T-cell (primary cell): ENCODE measurements around the gene FBXW7. TPM values are rescaled to one million over a fixed set of nuclear protein-coding genes. Genes with fewer than 3 reads are reported as not detected.

Experiments used
- ATAC-seq, 4 experiments: fragments of 200-7000 bp in 3 of 4; fragments of 150-1000 bp in 1 of 4; cut with Tn5 transposase; replicated peaks in 1 of 4; 1 replicate in 3 of 4; 2 replicates in 1 of 4; pipeline ENCODE4 v1.10.0; 2021; ENCODE audit warnings: moderate library complexity in 3 of 4, mild to moderate bottlenecking in 2 of 4, moderate number of reproducible peaks in 1 of 4
- CTCF ChIA-PET, 2 donors: fragments of 300-600 bp; sonication (Branson Sonifier 250); formaldehyde crosslinking; loops; one replicate each; lab custom pipeline; 2022; ENCODE audit warnings: antibody characterized with exemption in 2 of 2; lab: Charles Lee
- POLR2A ChIA-PET, 2 donors: fragments of 300-600 bp; sonication (Branson Sonifier 250); formaldehyde crosslinking; loops; one replicate each; lab custom pipeline; 2022; ENCODE audit warnings: antibody characterized with exemption in 2 of 2; lab: Charles Lee
- DNase-seq, 35 experiments: peaks; one replicate each; pipeline versions ENCODE4 v3.0.0 to v3.0.0-alpha.2; 2013 to 2023
- H3K27ac ChIP-seq: one replicate; pipeline ENCODE4 v1.5.1; 2013; ENCODE audit warnings: low read length
- H3K27me3 ChIP-seq, 2 experiments: replicated peaks in 1 of 2; 1 replicate in 1 of 2; 2 replicates in 1 of 2; pipeline versions ENCODE4 v1.6.1 to v1.7.0; 2013; ENCODE audit warnings: low read length in 1 of 2, mixed read lengths in 1 of 2; ENCODE audit not compliant: control insufficient read depth in 2 of 2, insufficient read depth in 2 of 2; ENCODE audit errors: extremely low read depth in 1 of 2
- H3K36me3 ChIP-seq, 2 donors: 1 replicate in 1 of 2; 2 replicates in 1 of 2; pipeline versions ENCODE4 v1.6.1 to v1.7.0; 2013; ENCODE audit warnings: low read length in 1 of 2; ENCODE audit not compliant: control insufficient read depth in 2 of 2, insufficient read depth in 1 of 2; ENCODE audit errors: extremely low read depth in 1 of 2
- H3K4me1 ChIP-seq, 2 experiments: 1 replicate in 1 of 2; 2 replicates in 1 of 2; pipeline versions ENCODE4 v1.6.1 to v1.7.0; 2013; ENCODE audit warnings: low read length in 2 of 2, mixed read lengths in 1 of 2; ENCODE audit not compliant: insufficient read depth in 2 of 2, control insufficient read depth in 1 of 2; ENCODE audit errors: extremely low read depth in 1 of 2
- H3K4me3 ChIP-seq, 2 donors: 1 replicate in 1 of 2; 2 replicates in 1 of 2; pipeline versions ENCODE4 v1.5.1 to v1.7.0; 2013; ENCODE audit warnings: mild to moderate bottlenecking in 2 of 2, low read length in 1 of 2, moderate library complexity in 1 of 2; ENCODE audit not compliant: control insufficient read depth in 1 of 2; ENCODE audit errors: extremely low read depth in 1 of 2
- H3K9me3 ChIP-seq: 2 replicates; pipeline ENCODE4 v1.7.0; 2013
- H3K27ac Mint-ChIP-seq, 2 donors: one replicate each; pipeline ENCODE4 v1.8.0; 2020 to 2021; ENCODE audit warnings: mild to moderate bottlenecking in 2 of 2, mixed read lengths in 2 of 2
- H3K27me3 Mint-ChIP-seq, 2 donors: one replicate each; pipeline ENCODE4 v1.8.0; 2021 to 2022; ENCODE audit warnings: mixed read lengths in 2 of 2
- H3K36me3 Mint-ChIP-seq: one replicate; pipeline ENCODE4 v1.8.0; 2021; ENCODE audit warnings: mixed read lengths
- H3K4me1 Mint-ChIP-seq, 3 donors: one replicate each; pipeline ENCODE4 v1.8.0; 2020 to 2022; ENCODE audit warnings: mixed read lengths in 3 of 3, mild to moderate bottlenecking in 1 of 3
- H3K4me3 Mint-ChIP-seq, 3 donors: one replicate each; pipeline ENCODE4 v1.8.0; 2020 to 2022; ENCODE audit warnings: mild to moderate bottlenecking in 3 of 3, mixed read lengths in 3 of 3, moderate library complexity in 3 of 3
- H3K9me3 Mint-ChIP-seq, 3 donors: one replicate each; pipeline ENCODE4 v1.8.0; 2020 to 2022; ENCODE audit warnings: mixed read lengths in 3 of 3
- WGBS: methylation state at CpG from one replicate; pipeline ENCODE4 v1.1.5; 2013; ENCODE audit warnings: missing lambda C conversion rate; ENCODE audit not compliant: insufficient coverage; 5-methylcytosine and 5-hydroxymethylcytosine counted together
- total RNA-seq, 35 experiments: library from RNA in 6 of 35; stranded (reverse) in 6 of 35; fragments of 120-200 nt in 1 of 35; gene quantifications; one replicate each; pipeline versions ENCODE4 v1.2.1 to v1.2.4 and lab custom pipeline; 2013 to 2026

FBXW7 gene
- total RNA-seq = 100 to 1,000 TPM in 2 of 5 donors, 10 to 100 TPM in 3; 91.9 to 131 (median 96.0) TPM
- 254 TPM for total RNA-seq (2013)
- 92.0 to 198 (median 167) reads per million in 29 experiments for total RNA-seq (lab: John Stamatoyannopoulos, UW)

GRCh38 chr4:152535903-152536544 lies at the start of gene FBXW7:
TSS of gene FBXW7 (minus strand) at chr4:152536092. CDS start at chr4:152411803, 124,289 bp downstream.
- H3K27me3 ChIP-seq = no peaks in the 10 kb centered on the region
- H3K27me3 Mint-ChIP-seq = no peaks in the 10 kb centered on the region
- H3K27ac Mint-ChIP-seq = peak within 1 kb of the TSS; percentile 97 to 100
- H3K27ac ChIP-seq = peak within 1 kb of the TSS; percentile 95
- peaks cover 0 to 18% of the 10 kb centered on the region in 2 donors for H3K36me3 ChIP-seq
- POLR2A ChIA-PET = interaction anchor here (0.5 to 3.3 kb wide), 14 partner anchors 8 to 1437 kb away, joined by 3 to 14 read pairs (median 4); partner anchors contain the start of genes ARFIP1 (in 1 of the 2) and RPS3A (in 1 of the 2)
- ATAC-seq (peak; percentile 85 to 86 (median 85)), DNase-seq (peak; percentile 99 to 100 (median 100))
- CTCF ChIA-PET = interaction anchor here (0.6 to 6.3 kb wide), 11 partner anchors 10 to 143 kb away, joined by 3 to 53 read pairs (median 4); partner anchors contain the start of gene TMEM154 (in 1 of the 2)
- no peaks in the 10 kb centered on the region for H3K9me3 Mint-ChIP-seq
- H3K9me3 ChIP-seq = no peaks in the 10 kb centered on the region
- peak within 1 kb of the TSS; percentile 97 to 98 (median 98) for H3K4me3 Mint-ChIP-seq
- peaks cover 33 to 41% of the 10 kb centered on the region in 2 experiments for H3K4me1 ChIP-seq
- H3K4me3 ChIP-seq = peak within 1 kb of the TSS; percentile 88 to 93
- H3K36me3 Mint-ChIP-seq = peaks cover 19% of the 10 kb centered on the region
- peaks cover 67 to 80% (median 71%) of the 10 kb centered on the region in 3 donors for H3K4me1 Mint-ChIP-seq
- 0% methylated on average over 45 of the region's 63 CpGs for WGBS

- peak overlapping the region in 1 of 2 donors; percentile 26 for H3K4me3 ChIP-seq
- H3K9me3 Mint-ChIP-seq = peaks cover 0 to 11% (median 8%) of the 10 kb centered on the region in 3 donors
- H3K4me3 Mint-ChIP-seq = peak overlapping the region; percentile 64 to 77 (median 69)
- POLR2A ChIA-PET = interaction anchor here in 1 of 2 donors (1.2 kb wide), 1 partner anchor 31 kb away, joined by 7 read pairs; no protein-coding TSS in a partner anchor
- H3K27ac Mint-ChIP-seq = peak overlapping the region; percentile 94 to 96
- CTCF ChIA-PET = interaction anchor here in 1 of 2 donors (1.1 kb wide), 1 partner anchor 82 kb away, joined by 3 read pairs; no protein-coding TSS in a partner anchor
- peaks cover 19 to 25% (median 22%) of the 10 kb centered on the region in 3 donors for H3K4me1 Mint-ChIP-seq
- H3K36me3 Mint-ChIP-seq = peaks cover 5% of the 10 kb centered on the region
- H3K27me3 Mint-ChIP-seq = peaks cover 3 to 9% of the 10 kb centered on the region in 2 donors
- ATAC-seq (peak; percentile 70 to 88 (median 79)), DNase-seq (peak in 6 of 35 experiments; percentile 1 to 28 (median 8))
- H3K4me1 ChIP-seq = peaks cover 0 to 15% of the 10 kb centered on the region in 2 experiments
- WGBS = no CpG with 5 or more reads among the region's 7 CpGs
- H3K27ac ChIP-seq = peak overlapping the region; percentile 68
- peaks cover 0 to 8% of the 10 kb centered on the region in 2 experiments for H3K27me3 ChIP-seq
- no peaks in the 10 kb centered on the region for H3K36me3 ChIP-seq
- H3K9me3 ChIP-seq = no peaks in the 10 kb centered on the region
Measured at GRCh38 chr4:152585023-152585441, 49.1 kb upstream of the FBXW7 start.

GRCh38 chr4:152581536-152582160 lies 45.8 kb upstream of the FBXW7 start:
- peaks cover 19 to 20% (median 19%) of the 10 kb centered on the region in 3 donors for H3K4me1 Mint-ChIP-seq
- Histone ChIP-seq H3K27ac (no peak overlapping the region), H3K4me1 (peaks cover 0 to 12% of the 10 kb centered on the region in 2 experiments), H3K9me3 (no peaks in the 10 kb centered on the region), H3K4me3 (no peak overlapping the region), H3K36me3 (no peaks in the 10 kb centered on the region), H3K27me3 (peaks cover 0 to 3% of the 10 kb centered on the region in 2 experiments)
- no peak for ATAC-seq
- peaks cover 2% of the 10 kb centered on the region for H3K36me3 Mint-ChIP-seq
- POLR2A ChIA-PET = no interaction called here
- CTCF ChIA-PET = interaction anchor here (0.6 to 0.7 kb wide), 2 partner anchors 42 to 1476 kb away, joined by 3 to 6 read pairs; no protein-coding TSS in a partner anchor
- WGBS = no CpG with 5 or more reads among the region's 3 CpGs
- H3K27ac Mint-ChIP-seq = no peak overlapping the region
- no peaks in the 10 kb centered on the region for H3K27me3 Mint-ChIP-seq
- DNase-seq = no peak
- H3K4me3 Mint-ChIP-seq = no peak overlapping the region
- H3K9me3 Mint-ChIP-seq = peaks cover 0 to 7% (median 4%) of the 10 kb centered on the region in 3 donors

GRCh38 chr4:152579916-152580315 lies 44.0 kb upstream of the FBXW7 start:
- Histone ChIP-seq H3K36me3 (no peaks in the 10 kb centered on the region), H3K4me1 (peaks cover 0 to 3% of the 10 kb centered on the region in 2 experiments), H3K27me3 (peaks cover 0 to 3% of the 10 kb centered on the region in 2 experiments), H3K4me3 (no peak overlapping the region), H3K27ac (no peak overlapping the region), H3K9me3 (no peaks in the 10 kb centered on the region)
- POLR2A ChIA-PET = interaction anchor here in 1 of 2 donors (0.6 kb wide), 1 partner anchor 1387 kb away, joined by 3 read pairs; no protein-coding TSS in a partner anchor
- no peak for DNase-seq
- Mint-ChIP-seq H3K27ac (no peak overlapping the region), H3K9me3 (peaks cover 0 to 4% (median 0%) of the 10 kb centered on the region in 3 donors), H3K4me1 (peaks cover 3 to 7% (median 4%) of the 10 kb centered on the region in 3 donors), H3K4me3 (no peak overlapping the region), H3K27me3 (no peaks in the 10 kb centered on the region), H3K36me3 (no peaks in the 10 kb centered on the region)
- 86% methylated on average over 1 of the region's 6 CpGs for WGBS
- CTCF ChIA-PET = interaction anchor here in 1 of 2 donors (0.9 kb wide), 1 partner anchor 78 kb away, joined by 6 read pairs; no protein-coding TSS in a partner anchor
- no peak for ATAC-seq

GRCh38 chr4:152579107-152579764 lies 43.3 kb upstream of the FBXW7 start:
- Mint-ChIP-seq H3K9me3 (peaks cover 0 to 4% (median 0%) of the 10 kb centered on the region in 3 donors), H3K27me3 (no peaks in the 10 kb centered on the region), H3K4me3 (no peak overlapping the region), H3K27ac (no peak overlapping the region), H3K36me3 (no peaks in the 10 kb centered on the region), H3K4me1 (peaks cover 0 to 1% (median 0%) of the 10 kb centered on the region in 3 donors)
- H3K27me3 ChIP-seq = peaks cover 0 to 3% of the 10 kb centered on the region in 2 experiments
- H3K9me3 ChIP-seq = no peaks in the 10 kb centered on the region
- no peaks in the 10 kb centered on the region for H3K36me3 ChIP-seq
- no peaks in the 10 kb centered on the region for H3K4me1 ChIP-seq
- 97% methylated on average over 4 of the region's 11 CpGs for WGBS
- no peak for ATAC-seq
- no peak overlapping the region for H3K4me3 ChIP-seq
- H3K27ac ChIP-seq = no peak overlapping the region
- ChIA-PET CTCF (interaction anchor here in 1 of 2 donors (0.8 to 0.9 kb wide), 2 partner anchors 34 to 54 kb away, joined by 3 to 4 read pairs; no protein-coding TSS in a partner anchor), POLR2A (interaction anchor here in 1 of 2 donors (0.6 kb wide), 1 partner anchor 10 kb away, joined by 3 read pairs; no protein-coding TSS in a partner anchor)
- DNase-seq = no peak
